B cell (primary cell): ENCODE measurements around the gene FAM3B. TPM values are rescaled to one million over a fixed set of nuclear protein-coding genes. Genes with fewer than 3 reads are reported as not detected.

ENCODE experiments used
- ATAC-seq: fragments of 200-7000 bp; cut with Tn5 transposase; one replicate; pipeline ENCODE4 v1.10.0; 2021; ENCODE audit warnings: low read depth, mild to moderate bottlenecking, moderate number of reproducible peaks, moderate library complexity
- CTCF ChIA-PET: fragments of 350-600 bp; sonication (Branson Sonifier 250); formaldehyde crosslinking; loops from one replicate; lab custom pipeline; 2021; ENCODE audit warnings: antibody characterized with exemption, inconsistent platforms; lab: Charles Lee
- POLR2A ChIA-PET: fragments of 350-600 bp; sonication (Branson Sonifier 250); formaldehyde crosslinking; loops from one replicate; lab custom pipeline; 2021; ENCODE audit warnings: antibody characterized with exemption; lab: Charles Lee
- DNase-seq: peaks from one replicate; pipeline ENCODE4 v3.0.0; 2013
- H2AFZ ChIP-seq: 2 replicates; pipeline ENCODE4 v1.6.1; 2012; ENCODE audit warnings: mild to moderate bottlenecking, low read depth, low read length; ENCODE audit not compliant: insufficient read depth, poor library complexity, severe bottlenecking
- H3K27ac ChIP-seq, 2 donors: 1 replicate in 1 of 2; 2 replicates in 1 of 2; pipeline ENCODE4 v1.5.1; 2012 to 2013; ENCODE audit warnings: low read length in 2 of 2, mild to moderate bottlenecking in 2 of 2, moderate library complexity in 1 of 2
- H3K27me3 ChIP-seq, 4 experiments: fragments of 200-600 bp in 1 of 4; sonication (generic) in 1 of 4; replicated peaks in 1 of 4; 1 replicate in 2 of 4; 2 replicates in 2 of 4; pipeline versions ENCODE4 v1.6.1 to v1.7.0; 2013 to 2016; ENCODE audit warnings: low read length in 3 of 4, mild to moderate bottlenecking in 2 of 4, mixed read lengths in 1 of 4, moderate library complexity in 1 of 4; ENCODE audit not compliant: insufficient read depth in 4 of 4, control insufficient read depth in 3 of 4; ENCODE audit errors: control extremely low read depth in 1 of 4
- H3K36me3 ChIP-seq, 2 experiments: replicated peaks in 1 of 2; 1 replicate in 1 of 2; 2 replicates in 1 of 2; pipeline versions ENCODE4 v1.6.1 to v1.7.1; 2013; ENCODE audit warnings: low read length in 1 of 2; ENCODE audit not compliant: insufficient read depth in 2 of 2, control insufficient read depth in 1 of 2; ENCODE audit errors: control extremely low read depth in 1 of 2, extremely low read depth in 1 of 2
- H3K4me1 ChIP-seq, 2 donors: fragments of 200-600 bp in 1 of 2; sonication (generic) in 1 of 2; 1 replicate in 1 of 2; 2 replicates in 1 of 2; pipeline versions ENCODE4 v1.5.1 to v1.6.1; 2013 to 2017; ENCODE audit warnings: low read length in 2 of 2; ENCODE audit not compliant: control insufficient read depth in 2 of 2, insufficient read depth in 2 of 2
- H3K4me2 ChIP-seq: replicated peaks from 2 replicates; pipeline ENCODE3; 2012; ENCODE audit warnings: mild to moderate bottlenecking, low read depth, low read length; ENCODE audit not compliant: poor library complexity, severe bottlenecking
- H3K4me3 ChIP-seq, 5 experiments: fragments of 200-600 bp in 1 of 5; sonication (generic) in 1 of 5; 1 replicate in 3 of 5; 2 replicates in 2 of 5; pipeline versions ENCODE4 v1.5.1 to v1.7.0; 2011 to 2016; ENCODE audit warnings: low read length in 4 of 5, mild to moderate bottlenecking in 4 of 5, low read depth in 2 of 5, control low read depth in 1 of 5, moderate library complexity in 1 of 5; ENCODE audit not compliant: insufficient read depth in 1 of 5; ENCODE audit errors: control extremely low read depth in 1 of 5, extremely low read depth in 1 of 5
- H3K79me2 ChIP-seq: fragments of 200-600 bp; sonication (generic); one replicate; pipeline ENCODE4 v1.6.0; 2016; ENCODE audit warnings: low read length; ENCODE audit not compliant: control insufficient read depth, insufficient read depth
- H3K9ac ChIP-seq: fragments of 200-600 bp; sonication (generic); 2 replicates; pipeline ENCODE4 v1.6.1; 2017; ENCODE audit warnings: mild to moderate bottlenecking, low read length, moderate library complexity
- H3K9me3 ChIP-seq, 3 donors: one replicate each; pipeline versions ENCODE4 v1.6.1 to v1.7.1; 2013; ENCODE audit warnings: low read length in 2 of 3; ENCODE audit not compliant: control insufficient read depth in 2 of 3, insufficient read depth in 1 of 3; ENCODE audit errors: control extremely low read depth in 1 of 3
- H4K20me1 ChIP-seq: 2 replicates; pipeline ENCODE4 v1.6.0; 2012; ENCODE audit warnings: mild to moderate bottlenecking, low read length; ENCODE audit not compliant: insufficient read depth, control insufficient read depth, poor library complexity, severe bottlenecking
- H3K27ac Mint-ChIP-seq: one replicate; pipeline ENCODE4 v1.8.0; 2021; ENCODE audit warnings: mixed read lengths
- H3K27me3 Mint-ChIP-seq: one replicate; pipeline ENCODE4 v1.8.0; 2021; ENCODE audit warnings: mixed read lengths
- H3K4me1 Mint-ChIP-seq: one replicate; pipeline ENCODE4 v1.8.0; 2021; ENCODE audit warnings: mixed read lengths
- H3K4me3 Mint-ChIP-seq: one replicate; pipeline ENCODE4 v1.8.0; 2021; ENCODE audit warnings: mixed read lengths
- H3K9me3 Mint-ChIP-seq: one replicate; pipeline ENCODE4 v1.8.0; 2022; ENCODE audit warnings: mixed read lengths; ENCODE audit not compliant: insufficient read depth
- CTCF ChIP-seq: fragments of 200-600 bp; IDR thresholded peaks from one replicate; pipeline ENCODE4 v1.8.0; 2022; ENCODE audit warnings: antibody characterized with exemption, mild to moderate bottlenecking
- EZH2 ChIP-seq: IDR thresholded peaks from 2 replicates; pipeline ENCODE4 v1.6.1; 2012; ENCODE audit warnings: borderline replicate concordance, low read depth, mild to moderate bottlenecking, moderate library complexity, low read length; ENCODE audit not compliant: insufficient read depth, poor library complexity, severe bottlenecking
- whole genome bisulfite sequencing: methylation state at CpG from one replicate; pipeline ENCODE4 v1.1.5; 2013; ENCODE audit warnings: missing lambda C conversion rate; ENCODE audit not compliant: insufficient coverage; 5-methylcytosine and 5-hydroxymethylcytosine counted together
- intact Hi-C: fragments of 100-400 bp; cut with micrococcal nuclease; formaldehyde crosslinking; loops from one replicate; pipeline ENCODE4 v1.10.0; 2022
- polyA plus RNA-seq: library from polyadenylated mRNA; depleted of rRNA; stranded (reverse); fragments of >200 nt; gene quantifications from 2 replicates; pipeline ENCODE4 v1.2.3, GENCODE V29; 2012
- total RNA-seq, 2 donors: library from RNA; stranded (reverse); fragments of 120-200 nt in 1 of 2; gene quantifications; 1 replicate in 1 of 2; 2 replicates in 1 of 2; pipeline versions ENCODE4 v1.2.3 to v1.2.4, GENCODE V29; 2013 to 2022

FAM3B gene
- total and polyA plus RNA-seq, 2 donors (not counting 1 experiment from before 2014, with no cell fraction given) = 0.09 TPM; not detected in 1

GRCh38 chr21:41327753-41328152 is 11.2 kb downstream of the FAM3B start:
- H3K27me3 Mint-ChIP-seq = peaks cover 4% of the 10 kb centered on the region
- no peak overlapping the region for H3K4me3 ChIP-seq
- no peak overlapping the region for H3K9ac ChIP-seq
- H3K9me3 Mint-ChIP-seq = no peaks in the 10 kb centered on the region
- DNase-seq (no peak), ATAC-seq (no peak)
- H3K27me3 ChIP-seq = no peaks in the 10 kb centered on the region
- H3K9me3 ChIP-seq = no peaks in the 10 kb centered on the region
- TF ChIP-seq EZH2 (no peak), CTCF (no peak)
- no peak overlapping the region for H3K27ac ChIP-seq
- ChIA-PET POLR2A (no interaction called here), CTCF (interaction anchor here (1.1 kb wide), 2 partner anchors 9 to 45 kb away, joined by 3 read pairs; no protein-coding TSS in a partner anchor)
- no peaks in the 10 kb centered on the region for H3K79me2 ChIP-seq
- intact Hi-C loops = no loop called here
- no peaks in the 10 kb centered on the region for H3K4me1 ChIP-seq
- H4K20me1 ChIP-seq = no peaks in the 10 kb centered on the region
- WGBS = 95% methylated on average over 8 of the region's 8 CpGs
- H3K4me3 Mint-ChIP-seq = no peak overlapping the region
- H3K4me2 ChIP-seq = no peak overlapping the region
- no peak overlapping the region for H2AFZ ChIP-seq
- H3K4me1 Mint-ChIP-seq = no peaks in the 10 kb centered on the region
- no peak overlapping the region for H3K27ac Mint-ChIP-seq
- H3K36me3 ChIP-seq = no peaks in the 10 kb centered on the region

GRCh38 chr21:41328660-41329607 is 12.3 kb downstream of the FAM3B start:
- H3K27me3 Mint-ChIP-seq = peaks cover 4% of the 10 kb centered on the region
- no peaks in the 10 kb centered on the region for H3K4me1 Mint-ChIP-seq
- Histone ChIP-seq H3K9me3 (peaks cover 0 to 2% (median 0%) of the 10 kb centered on the region in 3 donors), H3K27ac (no peak overlapping the region), H3K36me3 (no peaks in the 10 kb centered on the region), H3K4me2 (no peak overlapping the region), H2AFZ (no peak overlapping the region), H3K27me3 (peaks cover 0 to 1% (median 0%) of the 10 kb centered on the region in 4 experiments), H3K4me1 (no peaks in the 10 kb centered on the region), H3K79me2 (no peaks in the 10 kb centered on the region), H3K9ac (no peak overlapping the region), H4K20me1 (no peaks in the 10 kb centered on the region), H3K4me3 (no peak overlapping the region)
- WGBS = 90% methylated on average over 15 of the region's 16 CpGs
- no peak overlapping the region for H3K4me3 Mint-ChIP-seq
- ChIA-PET POLR2A (no interaction called here), CTCF (interaction anchor here (0.7 to 1.1 kb wide), 2 partner anchors 46 to 236 kb away, joined by 3 read pairs; no protein-coding TSS in a partner anchor)
- intact Hi-C loops = no loop called here
- no peak overlapping the region for H3K27ac Mint-ChIP-seq
- TF ChIP-seq EZH2 (no peak), CTCF (no peak)
- H3K9me3 Mint-ChIP-seq = no peaks in the 10 kb centered on the region
- DNase-seq (no peak), ATAC-seq (no peak)
